Amygdala (tissue), 56 donors: ENCODE results near the gene CCNT2.
A peak's percentile ranks its signal among the peaks of the same experiment; 100 is the strongest.
"Not testable (repeated sequence)": the region's sequence is repeated elsewhere in the genome, so short reads cannot be mapped to it uniquely, and the experiment has no call there.

Source experiments
- DNase-seq, 56 donors: peaks; one replicate each; lab custom pipeline; 2025; lab: John Stamatoyannopoulos, UW

CCNT2 gene

GRCh38 chr2:134917888-134918525 lies 615 bp upstream of the CCNT2 start:
- peak in 10 of 56 donors; percentile 56 to 96 (median 91) for DNase-seq

GRCh38 chr2:134919341-134920210 lies 954 bp downstream of the CCNT2 start:
- peak in 22 of 56 donors; percentile 1 to 64 (median 30) for DNase-seq

GRCh38 chr2:134924912-134925311 lies 6.3 kb downstream of the CCNT2 start:
- no peak for DNase-seq

GRCh38 chr2:134926231-134926931 lies 7.8 kb downstream of the CCNT2 start:
- DNase-seq = no peak

- DNase-seq = no peak
Measured at GRCh38 chr2:134927195-134927594, 8.6 kb downstream of the CCNT2 start.

GRCh38 chr2:134932864-134933526 lies 14.4 kb downstream of the CCNT2 start:
- no peak for DNase-seq

GRCh38 chr2:134933732-134934131 lies 15.1 kb downstream of the CCNT2 start:
- no peak for DNase-seq

DNA sequence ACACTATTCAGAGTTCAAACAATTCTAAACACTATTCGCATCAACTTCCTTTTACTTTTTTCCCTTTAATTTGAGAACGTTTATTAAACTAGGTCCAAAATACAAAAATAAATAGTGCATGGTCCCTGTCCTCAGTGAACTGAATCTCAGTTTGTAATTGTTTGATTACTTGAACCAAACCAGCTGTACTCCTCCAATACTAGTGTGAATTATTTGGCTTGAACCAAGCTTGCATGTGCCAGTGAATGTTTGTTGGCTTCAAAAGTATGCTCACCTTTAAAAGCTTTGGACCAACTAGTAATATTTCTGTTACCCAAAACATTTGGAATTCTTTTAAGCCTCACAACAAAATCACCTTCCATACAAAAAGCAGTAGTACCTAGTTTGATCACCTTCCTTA lies 15.5 kb downstream of the CCNT2 start:
- no peak for DNase-seq

DNA sequence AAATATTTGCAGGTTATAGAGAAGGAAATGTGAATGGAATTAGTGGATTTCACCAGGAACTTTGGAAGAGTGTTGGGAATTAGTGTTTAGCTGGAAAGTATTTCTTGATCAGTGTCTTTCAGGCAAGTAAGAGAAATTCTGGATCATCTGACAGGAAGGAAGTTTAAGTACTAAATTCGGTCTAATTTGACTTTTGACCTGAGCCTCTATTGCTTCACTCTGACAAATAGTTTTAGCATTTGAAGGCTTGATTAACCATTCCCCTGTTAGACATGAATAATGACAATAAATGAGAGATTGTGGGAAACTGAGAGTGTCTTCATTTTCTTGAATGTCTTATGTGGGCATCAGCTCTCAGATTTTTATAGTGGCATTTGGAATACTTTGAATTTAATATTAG lies 16.0 kb downstream of the CCNT2 start:
- no peak for DNase-seq

DNA sequence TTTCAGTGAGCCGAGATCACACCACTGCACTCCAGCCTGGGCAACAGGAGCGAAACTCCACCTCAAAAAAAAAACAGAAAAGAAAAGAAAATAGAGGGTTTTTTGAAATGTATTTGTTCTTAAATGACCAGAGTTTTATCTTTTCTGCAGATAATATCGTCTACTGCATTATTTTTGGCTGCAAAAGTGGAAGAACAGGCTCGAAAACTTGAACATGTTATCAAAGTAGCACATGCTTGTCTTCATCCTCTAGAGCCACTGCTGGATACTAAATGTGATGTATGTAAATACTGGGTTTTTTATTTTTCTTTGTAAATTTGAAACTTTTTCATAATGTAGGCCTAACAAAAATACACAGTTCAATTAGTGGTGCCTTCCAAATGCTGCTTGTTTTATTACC lies 18.1 kb downstream of the CCNT2 start:
- DNase-seq = no peak

GRCh38 chr2:134943540-134943939 lies 24.9 kb downstream of the CCNT2 start:
- no peak for DNase-seq

DNA sequence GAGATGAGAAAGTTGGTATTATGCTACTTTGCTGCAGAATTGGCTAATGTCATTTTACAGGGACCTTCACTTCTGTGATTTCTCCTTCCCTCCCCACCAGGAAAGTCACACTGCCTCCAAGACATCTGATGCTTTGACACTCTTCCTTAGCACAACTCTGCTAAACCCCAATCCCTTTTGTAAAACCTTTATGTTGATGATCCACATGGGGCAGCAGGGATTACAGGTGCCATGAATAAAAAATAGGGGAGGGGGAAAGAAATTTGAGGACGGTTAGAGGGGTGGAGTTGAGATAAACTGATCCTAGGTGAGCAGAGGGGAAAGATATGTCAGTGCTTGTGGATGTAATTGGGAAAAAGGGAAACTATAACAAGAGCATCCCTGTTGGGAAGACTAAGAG lies 26.4 kb downstream of the CCNT2 start:
- no peak for DNase-seq

DNA sequence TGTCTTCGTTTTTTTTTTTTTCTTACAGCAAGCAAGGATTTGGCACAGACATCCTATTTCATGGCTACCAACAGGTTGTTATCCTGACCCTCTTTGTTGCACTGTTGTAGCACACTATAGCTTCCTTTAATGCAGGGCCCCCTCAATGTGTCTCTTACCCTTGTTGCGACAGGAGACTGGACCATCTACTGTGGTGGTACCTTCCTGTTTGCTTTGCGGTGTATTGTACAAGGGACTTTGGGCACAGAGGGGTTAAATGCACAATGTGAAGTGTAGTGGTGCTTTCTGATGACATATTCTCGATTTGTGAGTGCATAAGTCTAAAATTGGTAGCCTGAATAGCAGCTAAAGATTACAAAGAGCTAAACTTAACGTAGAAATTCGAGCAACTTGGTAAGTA lies 27.5 kb downstream of the CCNT2 start:
- DNase-seq = no peak

DNA sequence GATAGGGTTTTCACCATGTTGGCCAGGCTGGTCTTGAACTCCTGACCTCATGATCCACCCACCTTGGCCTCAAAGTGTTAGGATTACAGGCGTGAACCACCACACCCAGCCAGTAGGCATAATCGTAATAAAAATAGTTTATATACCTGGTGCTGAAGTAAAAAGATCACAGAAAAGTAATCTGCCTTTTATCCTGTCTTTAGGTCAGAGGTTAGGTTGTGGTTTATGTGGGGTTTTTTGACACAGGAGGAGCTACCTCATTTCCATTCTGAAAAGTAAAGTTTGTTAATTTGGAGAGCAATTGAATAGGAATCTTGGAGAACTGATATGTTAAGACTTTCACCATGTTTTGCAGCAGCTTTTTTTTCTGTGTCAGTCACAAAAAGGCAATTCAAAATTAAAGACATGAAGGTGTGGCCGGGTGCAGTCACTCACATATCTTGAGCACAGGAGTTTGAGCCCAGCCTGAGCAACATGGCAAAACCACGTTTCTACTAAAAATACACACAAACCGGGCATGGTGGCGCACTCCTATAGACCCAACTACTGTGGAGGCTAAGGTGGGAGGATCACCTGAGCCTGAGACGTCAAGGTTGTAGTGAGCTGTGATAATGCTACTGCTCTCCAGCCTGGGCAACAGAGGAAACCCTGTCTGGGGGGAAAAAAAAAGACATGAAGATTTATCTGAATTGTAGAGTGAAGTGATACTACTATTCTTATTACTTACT lies 31.5 kb downstream of the CCNT2 start:
- DNase-seq = no peak

DNA sequence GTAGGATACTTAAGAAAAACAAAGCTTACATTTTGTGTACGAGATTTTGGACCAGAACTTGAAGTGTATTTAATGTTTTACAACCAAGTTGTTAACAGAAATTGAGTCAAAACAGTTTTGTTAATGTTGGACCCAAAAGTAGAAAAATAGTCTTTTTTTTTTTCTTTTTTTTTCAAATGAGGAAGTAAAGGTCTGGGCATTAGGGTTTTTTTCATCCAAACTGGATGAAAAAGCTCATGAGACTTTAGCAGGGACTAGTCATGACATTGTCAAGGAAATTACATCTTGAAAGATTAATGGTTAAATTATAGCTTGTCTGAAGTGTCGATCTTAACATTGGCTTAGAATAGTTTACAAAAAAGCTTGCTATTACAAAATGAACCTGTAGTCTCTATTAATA lies 32.3 kb downstream of the CCNT2 start:
- DNase-seq = no peak

DNA sequence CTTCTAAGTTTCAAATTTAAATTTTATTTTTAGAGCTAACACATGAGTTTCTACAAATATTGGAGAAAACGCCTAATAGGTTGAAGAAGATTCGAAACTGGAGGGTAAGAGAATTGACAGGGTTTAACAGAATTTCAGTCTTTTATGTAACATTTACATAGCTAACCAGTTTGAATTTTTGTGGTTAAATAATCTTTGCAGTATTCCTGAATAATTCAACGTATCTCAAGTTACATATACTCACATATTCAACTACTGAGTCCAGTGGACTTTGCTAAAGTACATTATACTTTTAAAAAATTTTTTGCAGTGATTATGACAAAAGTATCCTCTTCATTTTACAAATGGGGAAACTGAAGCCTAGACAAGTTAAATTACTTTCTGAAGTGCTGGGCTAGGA lies 34.0 kb downstream of the CCNT2 start:
- no peak for DNase-seq

DNA sequence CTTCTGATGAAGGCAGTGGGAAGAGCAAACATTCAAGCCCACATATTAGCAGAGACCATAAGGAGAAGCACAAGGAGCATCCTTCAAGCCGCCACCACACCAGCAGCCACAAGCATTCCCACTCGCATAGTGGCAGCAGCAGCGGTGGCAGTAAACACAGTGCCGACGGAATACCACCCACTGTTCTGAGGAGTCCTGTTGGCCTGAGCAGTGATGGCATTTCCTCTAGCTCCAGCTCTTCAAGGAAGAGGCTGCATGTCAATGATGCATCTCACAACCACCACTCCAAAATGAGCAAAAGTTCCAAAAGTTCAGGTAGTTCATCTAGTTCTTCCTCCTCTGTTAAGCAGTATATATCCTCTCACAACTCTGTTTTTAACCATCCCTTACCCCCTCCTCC lies 35.4 kb downstream of the CCNT2 start:
- DNase-seq = peak in 11 of 56 donors; percentile 2 to 46 (median 5)

DNA sequence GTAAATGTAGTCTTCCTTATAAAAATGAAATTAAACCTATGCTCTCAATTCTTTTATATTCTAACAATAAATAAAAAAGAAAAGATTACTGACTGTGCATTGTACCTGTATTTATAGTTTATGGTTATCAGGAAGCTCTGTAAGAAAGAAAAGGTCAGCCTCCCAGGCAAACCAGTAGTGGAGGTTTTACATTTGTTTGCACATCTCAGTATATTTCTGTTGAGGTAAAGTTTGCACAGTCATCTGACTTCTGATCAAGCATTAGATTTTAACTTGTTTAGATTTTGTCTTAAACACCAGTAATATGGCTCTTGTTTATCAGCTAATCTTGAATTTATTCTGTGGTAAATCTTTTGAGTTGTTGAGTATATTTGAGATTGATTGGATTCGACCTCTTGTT lies 37.1 kb downstream of the CCNT2 start:
- DNase-seq = no peak

DNA sequence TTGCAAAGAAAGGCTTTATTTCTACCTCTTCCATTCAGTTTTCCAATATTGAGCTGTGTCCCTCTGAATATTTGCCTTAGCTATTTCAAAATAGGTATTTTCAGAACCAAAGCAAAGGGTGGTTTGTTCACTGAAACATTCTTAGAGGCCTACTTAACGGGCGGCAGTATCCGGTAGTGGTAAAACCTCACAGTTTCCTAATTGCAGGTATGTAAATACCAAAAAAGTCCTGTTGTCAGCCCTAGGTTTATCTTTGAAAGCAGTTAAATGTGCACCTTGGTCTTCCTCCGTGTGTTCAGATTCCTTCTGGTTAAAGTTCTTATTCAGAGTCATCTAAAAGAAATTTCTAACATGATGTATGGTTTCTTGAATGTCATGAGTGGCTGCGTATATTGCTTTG lies 38.9 kb downstream of the CCNT2 start:
- DNase-seq = no peak

DNA sequence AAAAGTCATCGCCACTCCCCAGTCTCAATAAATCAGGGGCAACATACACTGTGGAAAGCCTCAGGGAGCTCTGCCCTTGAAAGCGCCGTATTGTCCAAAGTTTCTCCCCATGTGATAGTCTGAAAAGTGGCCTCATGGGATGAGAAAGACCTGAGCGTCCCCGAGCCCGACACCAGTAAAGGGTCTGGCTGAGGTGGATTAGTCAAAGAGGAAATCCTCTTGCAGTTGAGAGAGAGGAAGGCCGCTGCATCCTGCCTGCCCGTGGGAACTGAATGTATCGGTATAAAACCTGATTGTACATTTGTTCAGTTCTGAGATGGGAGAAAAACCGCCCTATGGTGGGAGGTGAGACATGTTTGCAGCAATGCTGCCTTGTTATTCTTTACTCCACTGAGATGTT lies 48.5 kb downstream of the CCNT2 start:
- not testable (repeated sequence) for DNase-seq
